ENCODE measurements around the gene MAPKAPK3.

DNA sequence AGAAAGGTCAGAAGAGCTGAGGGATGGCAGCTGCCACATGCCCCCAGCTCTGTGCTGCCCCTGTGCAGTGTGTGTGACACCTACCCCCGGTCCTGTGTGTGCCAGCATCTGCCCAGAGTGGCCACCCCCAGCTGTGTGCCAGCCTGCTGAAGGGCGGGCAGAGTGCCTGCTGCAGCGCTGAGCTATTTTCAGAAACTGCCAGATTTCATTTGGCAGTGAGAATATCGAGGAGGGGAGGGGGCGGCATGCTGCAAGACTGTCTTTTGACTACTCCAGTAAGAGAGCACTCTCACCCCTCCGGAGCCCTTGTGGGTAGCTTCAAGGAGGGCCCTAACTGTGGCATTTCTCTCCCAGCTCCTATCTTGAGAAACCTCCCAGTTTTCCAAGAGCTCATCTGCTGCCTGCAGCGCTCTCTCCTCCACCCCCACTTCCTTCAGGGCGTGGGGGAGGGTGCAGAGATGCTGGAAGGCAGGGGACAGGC lies 32.5 kb downstream of the MAPKAPK3 start:
- TF ChIP-seq POLR2A (IDR thresholded peaks at IDR 0.05; ENCODE audit: low read length) = no peak
- no peak for TF ChIP-seq GATA1 (IDR thresholded peaks at IDR 0.05; ENCODE audit: low read depth, low read length)
